ENCODE data around the gene PODXL2.

Gene PODXL2

GRCh38 chr3:127688022-127688415, 59.0 kb downstream of the PODXL2 start:
- FAIRE-seq (no peak), DNase-seq (ENCODE audit: insufficient read length, low spot score) (no peak)
- no peak for TF ChIP-seq CTCF (IDR thresholded peaks at IDR 0.05; ENCODE audit: insufficient read depth, missing control alignments)

GRCh38 chr3:127688416-127689265, 59.7 kb downstream of the PODXL2 start:
- FAIRE-seq (no peak), DNase-seq (ENCODE audit: insufficient read length, low spot score) (no peak)
- TF ChIP-seq CTCF (IDR thresholded peaks at IDR 0.05; ENCODE audit: insufficient read depth, missing control alignments) = no peak

- DNase-seq (ENCODE audit: insufficient read length, low spot score) = no peak
- no peak for TF ChIP-seq CTCF (IDR thresholded peaks at IDR 0.05; ENCODE audit: insufficient read depth, missing control alignments)
- FAIRE-seq = no peak
Observed at GRCh38 chr3:127689266-127689860, 60.4 kb downstream of the PODXL2 start.

- FAIRE-seq (no peak), DNase-seq (ENCODE audit: insufficient read length, low spot score) (no peak)
- TF ChIP-seq CTCF (IDR thresholded peaks at IDR 0.05; ENCODE audit: insufficient read depth, missing control alignments) = no peak
Observed at GRCh38 chr3:127690106-127690505, 61.1 kb downstream of the PODXL2 start.

- DNase-seq (ENCODE audit: insufficient read length, low spot score) (no peak), FAIRE-seq (no peak)
- TF ChIP-seq CTCF (IDR thresholded peaks at IDR 0.05; ENCODE audit: insufficient read depth, missing control alignments) = peak; percentile 49
Observed at GRCh38 chr3:127690823-127691452, 62.0 kb downstream of the PODXL2 start.

GRCh38 chr3:127691489-127691888, 62.5 kb downstream of the PODXL2 start:
- DNase-seq (ENCODE audit: insufficient read length, low spot score) (no peak), FAIRE-seq (no peak)
- TF ChIP-seq CTCF (IDR thresholded peaks at IDR 0.05; ENCODE audit: insufficient read depth, missing control alignments) = no peak

Measured in D721Med (cell line).